Neural progenitor cell (in vitro differentiated cells): ENCODE data around the gene SLC25A47.

ENCODE experiments used
- EZH2 ChIP-seq: fragments of 200-600 bp; sonication (generic); IDR thresholded peaks from 2 replicates; pipeline ENCODE4 v1.6.1; 2017; ENCODE audit warnings: antibody characterized with exemption, mild to moderate bottlenecking, moderate library complexity
- EZH2phosphoT487 ChIP-seq: fragments of 200-600 bp; sonication (generic); IDR thresholded peaks from 2 replicates; pipeline ENCODE4 v1.6.1; 2017; ENCODE audit warnings: antibody characterized with exemption
- TF ChIP-seq, protein P1 (sequence below): fragments of 200-600 bp; sonication (generic); IDR thresholded peaks from 2 replicates; pipeline ENCODE4 v1.5.1; 2017; ENCODE audit warnings: antibody characterized with exemption, mild to moderate bottlenecking

GRCh38 chr14:100291305-100292075 is 31.6 kb upstream of the SLC25A47 start:
- TF ChIP-seq, protein P1, sequence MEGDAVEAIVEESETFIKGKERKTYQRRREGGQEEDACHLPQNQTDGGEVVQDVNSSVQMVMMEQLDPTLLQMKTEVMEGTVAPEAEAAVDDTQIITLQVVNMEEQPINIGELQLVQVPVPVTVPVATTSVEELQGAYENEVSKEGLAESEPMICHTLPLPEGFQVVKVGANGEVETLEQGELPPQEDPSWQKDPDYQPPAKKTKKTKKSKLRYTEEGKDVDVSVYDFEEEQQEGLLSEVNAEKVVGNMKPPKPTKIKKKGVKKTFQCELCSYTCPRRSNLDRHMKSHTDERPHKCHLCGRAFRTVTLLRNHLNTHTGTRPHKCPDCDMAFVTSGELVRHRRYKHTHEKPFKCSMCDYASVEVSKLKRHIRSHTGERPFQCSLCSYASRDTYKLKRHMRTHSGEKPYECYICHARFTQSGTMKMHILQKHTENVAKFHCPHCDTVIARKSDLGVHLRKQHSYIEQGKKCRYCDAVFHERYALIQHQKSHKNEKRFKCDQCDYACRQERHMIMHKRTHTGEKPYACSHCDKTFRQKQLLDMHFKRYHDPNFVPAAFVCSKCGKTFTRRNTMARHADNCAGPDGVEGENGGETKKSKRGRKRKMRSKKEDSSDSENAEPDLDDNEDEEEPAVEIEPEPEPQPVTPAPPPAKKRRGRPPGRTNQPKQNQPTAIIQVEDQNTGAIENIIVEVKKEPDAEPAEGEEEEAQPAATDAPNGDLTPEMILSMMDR, result no peak
- TF ChIP-seq EZH2, result no peak
- TF ChIP-seq EZH2phosphoT487, result no peak
